Vagina (tissue), 2 donors: ENCODE data around the gene TRIM69.

Source experiments
- POLR2A ChIP-seq, 2 donors: fragments of 450-650 bp; IDR thresholded peaks; one replicate each; pipeline ENCODE4 v1.6.1; 2017; ENCODE audit warnings: antibody characterized with exemption in 2 of 2, mild to moderate bottlenecking in 2 of 2, moderate library complexity in 2 of 2
- TF ChIP-seq, protein P1 (sequence below), 3 experiments: fragments of 450-650 bp in 2 of 3; fragments of 200-600 bp in 1 of 3; sonication (generic) in 1 of 3; IDR thresholded peaks; one replicate each; pipeline ENCODE4 v1.5.1; 2017 to 2019; ENCODE audit warnings: antibody characterized with exemption in 3 of 3, mild to moderate bottlenecking in 2 of 3, moderate library complexity in 2 of 3

DNA sequence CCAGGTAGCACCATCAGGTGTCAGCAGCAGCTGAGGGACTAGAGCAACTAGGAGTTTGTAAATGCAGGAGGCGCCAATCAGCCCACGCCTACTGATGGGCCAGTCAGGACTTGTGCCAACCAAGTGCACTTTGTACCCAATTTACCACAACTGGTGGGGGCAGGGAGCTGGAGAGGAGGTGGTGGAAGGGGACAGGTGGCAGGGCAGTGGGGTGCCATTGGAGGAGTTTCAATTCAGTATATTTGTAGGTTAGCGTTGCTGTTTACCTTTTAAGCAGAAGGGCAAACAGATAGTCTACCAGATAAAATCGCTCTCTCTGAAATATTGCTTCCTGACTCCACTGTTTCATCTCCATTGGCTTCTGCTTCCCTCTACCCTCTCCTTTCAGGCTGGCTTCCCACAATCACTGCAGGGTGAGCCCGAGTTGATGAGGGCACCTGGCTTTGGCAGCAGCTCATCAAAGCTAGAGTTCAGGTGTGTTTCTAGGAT lies 75.7 kb downstream of the TRIM69 start:
- TF ChIP-seq, protein P1, sequence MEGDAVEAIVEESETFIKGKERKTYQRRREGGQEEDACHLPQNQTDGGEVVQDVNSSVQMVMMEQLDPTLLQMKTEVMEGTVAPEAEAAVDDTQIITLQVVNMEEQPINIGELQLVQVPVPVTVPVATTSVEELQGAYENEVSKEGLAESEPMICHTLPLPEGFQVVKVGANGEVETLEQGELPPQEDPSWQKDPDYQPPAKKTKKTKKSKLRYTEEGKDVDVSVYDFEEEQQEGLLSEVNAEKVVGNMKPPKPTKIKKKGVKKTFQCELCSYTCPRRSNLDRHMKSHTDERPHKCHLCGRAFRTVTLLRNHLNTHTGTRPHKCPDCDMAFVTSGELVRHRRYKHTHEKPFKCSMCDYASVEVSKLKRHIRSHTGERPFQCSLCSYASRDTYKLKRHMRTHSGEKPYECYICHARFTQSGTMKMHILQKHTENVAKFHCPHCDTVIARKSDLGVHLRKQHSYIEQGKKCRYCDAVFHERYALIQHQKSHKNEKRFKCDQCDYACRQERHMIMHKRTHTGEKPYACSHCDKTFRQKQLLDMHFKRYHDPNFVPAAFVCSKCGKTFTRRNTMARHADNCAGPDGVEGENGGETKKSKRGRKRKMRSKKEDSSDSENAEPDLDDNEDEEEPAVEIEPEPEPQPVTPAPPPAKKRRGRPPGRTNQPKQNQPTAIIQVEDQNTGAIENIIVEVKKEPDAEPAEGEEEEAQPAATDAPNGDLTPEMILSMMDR (IDR thresholded peaks at IDR 0.05): no peak
- TF ChIP-seq POLR2A (IDR thresholded peaks at IDR 0.05): no peak
